Testis (tissue), 3 donors: ENCODE data around the gene SLC39A6. TPM values are rescaled to one million over a fixed set of nuclear protein-coding genes. Genes with fewer than 3 reads are reported as not detected.

ENCODE experiments used
- DNase-seq: peaks from one replicate; pipeline ENCODE4 v3.0.0-alpha.2; 2019
- H3K27ac ChIP-seq, 2 donors: fragments of 200-600 bp; sonication (generic); one replicate each; pipeline ENCODE4 v1.5.1; 2019
- H3K27me3 ChIP-seq: fragments of 200-600 bp; sonication (generic); one replicate; pipeline ENCODE4 v1.5.1; 2019
- H3K36me3 ChIP-seq: fragments of 200-600 bp; sonication (generic); one replicate; pipeline ENCODE4 v1.5.1; 2017; ENCODE audit warnings: low read depth; ENCODE audit errors: missing control alignments
- H3K4me1 ChIP-seq: fragments of 200-600 bp; sonication (generic); one replicate; pipeline ENCODE4 v1.5.1; 2019
- H3K4me3 ChIP-seq, 2 donors: fragments of 200-600 bp; sonication (generic); one replicate each; pipeline ENCODE4 v1.5.1; 2017 to 2019
- H3K9me3 ChIP-seq: fragments of 200-600 bp; sonication (generic); one replicate; pipeline ENCODE4 v1.5.1; 2017
- POLR2A ChIP-seq: fragments of 450-650 bp; IDR thresholded peaks from one replicate; pipeline ENCODE4 v1.6.1; 2017; ENCODE audit warnings: antibody characterized with exemption, mild to moderate bottlenecking, moderate library complexity
- WGBS, 2 donors: methylation state at CpG; one replicate each; pipeline ENCODE4 v1.1.5; 2018; 5-methylcytosine and 5-hydroxymethylcytosine counted together
- intact Hi-C: fragments of 100-400 bp; cut with DNase I; formaldehyde crosslinking; loops from one replicate; pipeline ENCODE4 v1.15.1; 2023; ENCODE audit warnings: low total_unique reads
- polyA plus RNA-seq: library from polyadenylated mRNA; stranded (reverse); fragments of 350-450 nt; fragmentation: Illumina TruSeq; extraction: RNeasy Lipid Tissue Mini Kit (QIAGEN cat#74804); gene quantifications from one replicate; pipeline ENCODE4 v1.2.3, GENCODE V29; 2014; ENCODE audit warnings: low read depth, low replicate concordance; ENCODE audit not compliant: insufficient read depth
- total RNA-seq, 2 donors: library from RNA; depleted of rRNA; stranded (reverse); fragments of >200 nt; gene quantifications; one replicate each; pipeline ENCODE4 v1.2.3, GENCODE V29; 2016
- TF ChIP-seq, protein P1 (sequence below), 3 experiments: fragments of 450-650 bp in 2 of 3; fragments of 200-600 bp in 1 of 3; sonication (generic) in 1 of 3; IDR thresholded peaks; one replicate each; pipeline ENCODE4 v1.5.1; 2016 to 2019; ENCODE audit warnings: antibody characterized with exemption in 3 of 3, mild to moderate bottlenecking in 2 of 3, moderate library complexity in 1 of 3

SLC39A6 gene
- total and polyA plus RNA-seq, 3 donors from 2014 or later: 38.1 to 53.8 (median 51.4) TPM

DNA sequence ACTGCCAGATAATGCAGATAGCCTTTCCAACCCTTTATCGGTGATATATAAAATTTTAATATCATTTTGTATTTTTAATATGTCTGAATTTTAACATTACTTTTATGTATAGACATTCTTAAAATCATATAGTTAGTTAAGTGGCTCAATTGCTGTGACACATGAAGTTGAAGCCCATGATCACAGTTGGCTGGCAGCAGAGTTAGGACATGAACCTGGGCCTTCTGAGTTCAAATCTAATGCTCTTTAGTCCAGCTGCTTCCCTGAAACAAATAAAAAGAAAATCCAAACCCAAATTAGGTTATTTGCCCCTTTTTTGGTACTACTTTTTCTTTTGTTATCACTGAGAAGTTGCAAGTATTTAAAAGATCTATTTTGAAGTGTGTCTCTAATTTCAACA is 6.1 kb upstream of the SLC39A6 start:
- no peak overlapping the region for H3K4me3 ChIP-seq
- intact Hi-C loops: no loop called here
- no peaks in the 10 kb centered on the region for H3K27me3 ChIP-seq
- no peaks in the 10 kb centered on the region for H3K36me3 ChIP-seq
- WGBS, 2 donors: 84 to 98% methylated on average over 1 of the region's 1 CpG
- H3K4me1 ChIP-seq: peaks cover 11% of the 10 kb centered on the region
- no peaks in the 10 kb centered on the region for H3K9me3 ChIP-seq
- H3K27ac ChIP-seq: no peak overlapping the region
- DNase-seq: no peak
- TF ChIP-seq, protein P1, sequence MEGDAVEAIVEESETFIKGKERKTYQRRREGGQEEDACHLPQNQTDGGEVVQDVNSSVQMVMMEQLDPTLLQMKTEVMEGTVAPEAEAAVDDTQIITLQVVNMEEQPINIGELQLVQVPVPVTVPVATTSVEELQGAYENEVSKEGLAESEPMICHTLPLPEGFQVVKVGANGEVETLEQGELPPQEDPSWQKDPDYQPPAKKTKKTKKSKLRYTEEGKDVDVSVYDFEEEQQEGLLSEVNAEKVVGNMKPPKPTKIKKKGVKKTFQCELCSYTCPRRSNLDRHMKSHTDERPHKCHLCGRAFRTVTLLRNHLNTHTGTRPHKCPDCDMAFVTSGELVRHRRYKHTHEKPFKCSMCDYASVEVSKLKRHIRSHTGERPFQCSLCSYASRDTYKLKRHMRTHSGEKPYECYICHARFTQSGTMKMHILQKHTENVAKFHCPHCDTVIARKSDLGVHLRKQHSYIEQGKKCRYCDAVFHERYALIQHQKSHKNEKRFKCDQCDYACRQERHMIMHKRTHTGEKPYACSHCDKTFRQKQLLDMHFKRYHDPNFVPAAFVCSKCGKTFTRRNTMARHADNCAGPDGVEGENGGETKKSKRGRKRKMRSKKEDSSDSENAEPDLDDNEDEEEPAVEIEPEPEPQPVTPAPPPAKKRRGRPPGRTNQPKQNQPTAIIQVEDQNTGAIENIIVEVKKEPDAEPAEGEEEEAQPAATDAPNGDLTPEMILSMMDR (IDR thresholded peaks at IDR 0.05): no peak
- no peak for TF ChIP-seq POLR2A

DNA sequence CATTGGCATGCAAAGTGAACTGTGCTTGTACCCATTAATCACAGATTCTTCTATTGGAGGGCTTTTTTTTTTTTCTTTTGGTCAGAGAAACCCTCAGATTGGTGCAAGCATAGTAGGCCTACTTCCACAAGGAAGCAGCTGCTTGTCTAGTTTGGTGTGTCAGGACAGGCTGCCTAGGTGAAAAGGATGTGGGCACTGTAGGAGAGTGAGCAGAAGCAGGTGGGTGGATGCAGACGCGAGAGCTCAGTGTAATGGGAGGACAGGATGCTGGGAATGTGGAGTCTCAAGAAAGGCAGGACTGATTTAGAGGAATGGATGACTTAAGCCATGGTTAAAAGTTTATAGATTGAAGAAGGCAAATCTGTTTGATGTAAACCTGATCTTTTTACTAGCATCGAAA is 3.6 kb upstream of the SLC39A6 start:
- TF ChIP-seq, protein P1 (IDR thresholded peaks at IDR 0.05): no peak
- no peak for TF ChIP-seq POLR2A
- intact Hi-C loops: no loop called here
- H3K9me3 ChIP-seq: no peaks in the 10 kb centered on the region
- no peak overlapping the region for H3K4me3 ChIP-seq
- H3K27me3 ChIP-seq: no peaks in the 10 kb centered on the region
- peaks cover 11% of the 10 kb centered on the region for H3K4me1 ChIP-seq
- H3K27ac ChIP-seq: no peak overlapping the region
- DNase-seq: no peak
- H3K36me3 ChIP-seq: no peaks in the 10 kb centered on the region
- WGBS, 2 donors: 78 to 88% methylated on average over 3 of the region's 3 CpGs

DNA sequence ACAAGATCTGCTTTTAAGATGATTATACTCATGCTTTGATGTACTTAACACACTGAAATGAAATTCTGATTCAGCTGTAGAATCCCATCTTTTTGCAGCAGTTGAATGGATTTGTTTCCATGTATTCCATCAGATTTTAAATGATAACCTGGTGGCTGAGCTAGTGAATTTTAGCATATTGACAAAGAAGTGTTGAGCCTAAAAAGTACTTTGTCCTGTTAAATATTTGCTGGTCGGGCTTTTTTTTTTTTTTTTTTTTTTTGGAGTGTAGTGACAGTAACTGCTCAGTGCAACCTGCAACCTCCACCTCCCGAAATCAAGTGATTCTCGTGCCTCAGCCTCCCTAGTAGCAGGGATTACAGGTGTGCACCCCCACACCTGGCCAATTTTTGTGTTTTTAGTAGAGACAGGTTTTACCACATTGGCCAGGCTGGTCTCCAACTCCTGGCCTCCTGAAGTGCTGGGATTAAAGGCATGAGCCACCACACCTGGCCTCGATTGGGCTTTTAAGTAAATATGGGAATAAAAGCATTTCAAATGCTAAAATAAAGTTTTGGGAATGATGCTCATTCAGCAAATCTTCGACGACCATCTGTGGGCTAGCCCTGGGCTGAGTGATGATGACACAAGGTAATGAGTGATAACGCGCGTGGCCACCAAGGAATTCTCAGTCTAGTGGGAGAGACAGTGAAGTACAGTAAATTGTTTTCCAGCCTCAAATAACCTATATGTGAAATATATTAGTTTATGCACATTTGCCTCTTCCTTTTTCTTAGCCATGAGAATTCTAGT is 2.7 kb upstream of the SLC39A6 start:
- no peak for DNase-seq
- H3K4me1 ChIP-seq: peaks cover 11% of the 10 kb centered on the region
- H3K9me3 ChIP-seq: no peaks in the 10 kb centered on the region
- H3K36me3 ChIP-seq: no peaks in the 10 kb centered on the region
- H3K27ac ChIP-seq: no peak overlapping the region
- no peak overlapping the region for H3K4me3 ChIP-seq
- intact Hi-C loops: no loop called here
- no peaks in the 10 kb centered on the region for H3K27me3 ChIP-seq
- TF ChIP-seq, protein P1 (IDR thresholded peaks at IDR 0.05): no peak
- TF ChIP-seq POLR2A: no peak
- 82 to 88% methylated on average over 9 of the region's 9 CpGs for WGBS, 2 donors

DNA sequence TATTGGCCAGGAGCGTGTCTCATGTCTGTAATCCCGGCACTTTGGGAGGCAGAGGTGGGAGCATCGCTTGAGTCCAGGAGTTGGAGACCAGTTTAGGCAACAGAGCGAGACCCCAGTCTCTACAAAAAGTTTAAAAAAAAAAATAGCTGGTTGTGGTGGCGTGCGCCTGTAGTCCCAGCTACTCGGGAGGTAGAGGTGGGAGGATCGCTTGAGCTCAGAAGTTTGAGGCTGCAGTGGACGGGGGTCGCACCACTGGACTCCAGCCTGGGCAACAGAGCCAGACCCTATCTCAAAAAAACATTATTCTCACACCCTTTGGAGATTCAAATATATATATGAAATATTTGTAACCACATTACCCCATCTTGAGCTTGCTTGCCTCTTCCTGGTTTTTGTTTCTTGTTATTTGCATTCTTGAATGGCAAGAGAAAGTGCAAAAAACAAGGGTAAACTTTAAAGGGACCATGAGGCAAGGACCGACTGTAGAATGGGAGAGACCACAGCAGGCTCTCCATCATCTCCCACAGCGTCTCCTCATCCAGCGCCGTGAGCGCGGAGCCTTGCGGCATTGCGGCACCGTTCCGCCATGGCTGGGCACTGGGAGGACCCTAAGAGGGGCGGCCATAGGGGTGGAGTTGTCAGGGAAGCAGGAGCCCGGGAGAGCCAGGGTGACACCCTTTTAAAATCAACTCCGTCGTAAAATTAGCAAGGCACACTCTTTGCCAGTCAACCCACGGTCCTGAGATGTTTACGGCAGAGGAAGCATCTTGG is 1.9 kb upstream of the SLC39A6 start:
- H3K4me3 ChIP-seq: peak overlapping the region; percentile 91 to 97
- no peak overlapping the region for H3K27ac ChIP-seq
- H3K27me3 ChIP-seq: no peaks in the 10 kb centered on the region
- H3K36me3 ChIP-seq: no peaks in the 10 kb centered on the region
- WGBS, 2 donors: 63 to 66% methylated on average over 23 to 26 of the region's 26 CpGs
- intact Hi-C loops: no loop called here
- TF ChIP-seq, protein P1 (IDR thresholded peaks at IDR 0.05): no peak
- TF ChIP-seq POLR2A: no peak
- H3K9me3 ChIP-seq: no peaks in the 10 kb centered on the region
- H3K4me1 ChIP-seq: peaks cover 11% of the 10 kb centered on the region
- DNase-seq: no peak
